Measurements from ENCODE around the gene LYAR. TPM values are rescaled to one million over a fixed set of nuclear protein-coding genes. Genes with fewer than 3 reads are reported as not detected.

Gene LYAR
- total RNA-seq, 1 donor from 2014 or later, result 25.3 TPM

GRCh38 chr4:4284827-4285618, 4.9 kb downstream of the LYAR start:
- no peak for TF ChIP-seq CTCF (IDR thresholded peaks at IDR 0.05; ENCODE audit: insufficient read depth, low read length, severe bottlenecking)
- peaks cover 15% of the 10 kb centered on the region for H3K36me3 ChIP-seq (ENCODE audit: control insufficient read depth, insufficient read depth, low read length)
- H3K27me3 ChIP-seq (ENCODE audit: control insufficient read depth, insufficient read depth, low read length), result no peaks in the 10 kb centered on the region
- DNase-seq (ENCODE audit: low read depth), result peak; percentile 59
- H3K4me3 ChIP-seq (ENCODE audit: low read depth, low read length), result no peak overlapping the region
- FAIRE-seq, result peak; percentile 62

- no peak for TF ChIP-seq CTCF (IDR thresholded peaks at IDR 0.05; ENCODE audit: insufficient read depth, low read length, severe bottlenecking)
- peaks cover 18% of the 10 kb centered on the region for H3K36me3 ChIP-seq (ENCODE audit: control insufficient read depth, insufficient read depth, low read length)
- no peak for FAIRE-seq
Observed at GRCh38 chr4:4281787-4282186, 8.2 kb downstream of the LYAR start.

GRCh38 chr4:4277531-4277930, 12.4 kb downstream of the LYAR start:
- no peak for FAIRE-seq
- H3K4me3 ChIP-seq (ENCODE audit: low read depth, low read length), result no peak overlapping the region
- peaks cover 14% of the 10 kb centered on the region for H3K36me3 ChIP-seq (ENCODE audit: control insufficient read depth, insufficient read depth, low read length)
- no peaks in the 10 kb centered on the region for H3K27me3 ChIP-seq (ENCODE audit: control insufficient read depth, insufficient read depth, low read length)
- no peak for DNase-seq (ENCODE audit: low read depth)
- TF ChIP-seq CTCF (IDR thresholded peaks at IDR 0.05; ENCODE audit: insufficient read depth, low read length, severe bottlenecking), result no peak

More at GRCh38 chr4:4281787-4282186, 8.2 kb downstream of the LYAR start:
- no peaks in the 10 kb centered on the region for H3K27me3 ChIP-seq (ENCODE audit: control insufficient read depth, insufficient read depth, low read length)
- no peak for DNase-seq (ENCODE audit: low read depth)
- H3K4me3 ChIP-seq (ENCODE audit: low read depth, low read length), result no peak overlapping the region

GRCh38 chr4:4274226-4274625, 15.7 kb downstream of the LYAR start:
- H3K27me3 ChIP-seq (ENCODE audit: control insufficient read depth, insufficient read depth, low read length), result no peaks in the 10 kb centered on the region
- peaks cover 11% of the 10 kb centered on the region for H3K36me3 ChIP-seq (ENCODE audit: control insufficient read depth, insufficient read depth, low read length)
- H3K4me3 ChIP-seq (ENCODE audit: low read depth, low read length), result no peak overlapping the region
- no peak for DNase-seq (ENCODE audit: low read depth)
- FAIRE-seq, result no peak
- no peak for TF ChIP-seq CTCF (IDR thresholded peaks at IDR 0.05; ENCODE audit: insufficient read depth, low read length, severe bottlenecking)

- Histone ChIP-seq H3K36me3 (ENCODE audit: control insufficient read depth, insufficient read depth, low read length) (peaks cover 6% of the 10 kb centered on the region), H3K4me3 (ENCODE audit: low read depth, low read length) (no peak overlapping the region), H3K27me3 (ENCODE audit: control insufficient read depth, insufficient read depth, low read length) (no peaks in the 10 kb centered on the region)
- FAIRE-seq (no peak), DNase-seq (ENCODE audit: low read depth) (no peak)
- no peak for TF ChIP-seq CTCF (IDR thresholded peaks at IDR 0.05; ENCODE audit: insufficient read depth, low read length, severe bottlenecking)
Observed at GRCh38 chr4:4271912-4272311, 18.0 kb downstream of the LYAR start.

GRCh38 chr4:4270529-4270928, 19.4 kb downstream of the LYAR start:
- FAIRE-seq, result no peak
- Histone ChIP-seq H3K27me3 (ENCODE audit: control insufficient read depth, insufficient read depth, low read length) (no peaks in the 10 kb centered on the region), H3K36me3 (ENCODE audit: control insufficient read depth, insufficient read depth, low read length) (peaks cover 6% of the 10 kb centered on the region), H3K4me3 (ENCODE audit: low read depth, low read length) (no peak overlapping the region)
- TF ChIP-seq CTCF (IDR thresholded peaks at IDR 0.05; ENCODE audit: insufficient read depth, low read length, severe bottlenecking), result no peak
- DNase-seq (ENCODE audit: low read depth), result peak; percentile 78

Measured in bronchial epithelial cell (primary cell).